HG03460 (cell line): ENCODE results near the gene CNDP2.

Experiments used
- ATAC-seq: cut with Tn5 transposase; IDR thresholded peaks from one replicate; pipeline ENCODE4 v1.9.1; 2021; ENCODE audit not compliant: unreplicated experiment

The CNDP2 gene

DNA sequence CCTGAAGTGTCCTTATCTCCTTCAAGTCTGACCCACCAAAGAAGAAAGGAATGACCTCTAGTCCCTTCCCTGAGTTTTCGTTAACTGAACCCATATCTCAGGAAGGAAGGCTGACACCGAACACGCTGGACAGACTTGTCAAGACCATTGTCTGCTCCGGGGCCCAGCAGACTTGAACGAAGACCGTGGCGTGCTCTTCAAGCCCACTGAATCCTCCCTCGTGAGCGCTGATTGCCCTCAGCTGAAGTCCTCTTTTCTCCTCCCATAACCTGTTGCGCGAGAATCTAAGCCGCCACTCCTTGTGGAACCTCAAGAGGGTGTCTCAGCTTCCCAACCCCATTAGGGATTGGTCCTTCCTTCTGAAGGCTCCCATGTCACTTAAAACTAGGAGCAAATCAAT is 37.5 kb downstream of the CNDP2 start:
- no peak for ATAC-seq

- ATAC-seq, result no peak
These were observed 38.2 kb downstream of the CNDP2 start, which contains the start of gene CNDP1 for GRCh38 chr18:74534150-74534969. Gene CNDP1, plus strand, starts transcription at chr18:74534500. Its CDS starts 168 bp downstream, at chr18:74534668.

- no peak for ATAC-seq
These were observed 39.0 kb downstream of the CNDP2 start for GRCh38 chr18:74534981-74535649.

DNA sequence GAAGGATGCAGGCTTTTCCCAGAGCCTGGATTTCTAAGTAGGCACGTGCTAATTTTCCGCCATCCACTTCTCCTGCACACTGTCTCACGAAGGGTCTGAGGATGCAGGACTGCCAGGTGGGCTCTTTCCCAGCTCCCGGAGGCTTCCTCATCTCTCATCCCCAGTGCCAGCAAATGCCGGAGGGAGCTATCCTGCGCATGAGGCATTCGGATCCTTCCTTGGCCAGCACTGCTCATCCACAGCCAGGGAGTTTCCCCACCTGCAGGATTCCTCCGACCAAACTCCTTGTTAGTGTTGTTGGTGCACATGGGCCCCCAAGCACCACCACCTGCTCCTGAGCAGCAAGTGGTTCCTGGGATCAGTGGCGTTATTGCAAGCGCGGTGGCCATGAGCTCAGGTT is 43.1 kb downstream of the CNDP2 start:
- no peak for ATAC-seq

DNA sequence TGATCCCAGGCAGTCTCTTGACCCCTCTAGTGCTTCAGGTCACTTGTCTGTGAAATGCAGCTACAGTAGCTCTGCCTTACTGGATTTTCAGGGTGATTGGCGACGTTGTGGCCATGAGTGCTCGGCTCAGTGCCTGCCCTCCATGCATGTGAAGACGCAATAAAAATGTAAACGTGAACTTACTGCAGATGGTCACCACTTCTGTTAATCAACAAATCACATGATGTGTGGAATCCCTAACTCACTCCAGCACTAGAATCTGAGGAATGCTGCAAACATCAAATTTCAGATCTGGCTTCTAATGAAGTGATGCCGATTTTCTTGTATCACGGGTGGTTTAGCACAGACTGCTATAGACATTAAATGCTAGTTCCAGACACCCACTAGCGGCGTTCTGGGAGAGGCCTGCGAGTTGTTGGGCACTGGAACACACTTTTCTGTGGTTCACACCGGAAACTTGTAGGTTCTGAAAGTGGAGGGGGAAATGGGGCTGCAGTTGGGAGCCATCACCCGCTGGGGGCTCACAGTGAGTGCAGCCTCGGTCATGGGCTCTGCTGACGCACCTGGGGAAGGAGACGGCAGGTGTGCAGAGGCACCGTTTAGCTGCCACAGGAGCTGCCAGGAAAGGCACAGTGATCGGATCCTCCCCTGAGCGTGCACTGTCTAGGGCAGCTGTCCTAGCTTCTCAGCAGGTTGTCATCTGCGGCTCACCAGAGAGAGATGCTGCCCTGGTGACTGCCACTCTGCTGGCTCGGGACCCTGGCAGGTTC is 44.7 kb downstream of the CNDP2 start:
- ATAC-seq, result no peak

DNA sequence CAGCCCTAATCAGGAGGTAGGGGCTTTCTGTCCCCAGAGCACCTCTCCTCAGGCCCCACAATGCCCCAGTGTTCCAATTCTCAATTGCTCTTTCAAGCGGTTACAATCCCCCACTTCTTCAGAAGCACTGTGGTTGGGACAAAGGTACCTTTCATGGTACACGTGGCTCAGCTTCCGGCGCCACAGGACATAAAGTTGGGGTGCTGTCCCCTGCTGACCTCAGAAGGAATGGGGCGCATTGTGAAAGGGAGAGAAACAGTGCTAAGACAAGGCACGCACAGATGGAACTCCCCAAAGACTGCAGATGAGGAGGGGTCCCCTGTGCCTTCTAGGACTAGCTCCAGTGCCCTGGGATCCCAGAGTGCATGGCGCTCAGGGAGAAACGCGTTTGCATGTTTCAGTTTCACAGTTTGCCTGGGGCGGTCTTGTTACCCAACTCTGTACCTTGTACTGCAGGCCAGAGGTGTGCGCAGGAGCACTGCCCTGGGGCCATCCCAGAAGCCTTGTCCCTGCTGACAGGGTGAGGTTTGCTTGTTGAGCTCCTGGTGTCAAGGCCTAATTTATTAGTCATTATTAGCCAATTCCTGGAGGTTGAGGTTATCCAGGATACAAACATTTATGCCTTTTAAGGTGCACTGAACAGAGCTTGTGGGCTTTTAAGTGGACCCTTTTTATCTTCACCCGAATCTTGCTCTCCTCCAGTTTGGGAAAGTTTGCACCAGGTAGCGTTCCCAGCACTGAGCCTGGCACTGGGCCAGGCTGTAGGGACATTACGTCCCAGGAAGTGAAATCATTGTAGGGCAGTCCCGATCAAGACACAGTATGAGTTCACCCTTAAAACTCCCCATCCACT is 45.8 kb downstream of the CNDP2 start:
- no peak for ATAC-seq

- ATAC-seq, result no peak
These were observed 48.7 kb downstream of the CNDP2 start for GRCh38 chr18:74544898-74545297.

- no peak for ATAC-seq
These were observed 49.8 kb downstream of the CNDP2 start for GRCh38 chr18:74546007-74546406.

DNA sequence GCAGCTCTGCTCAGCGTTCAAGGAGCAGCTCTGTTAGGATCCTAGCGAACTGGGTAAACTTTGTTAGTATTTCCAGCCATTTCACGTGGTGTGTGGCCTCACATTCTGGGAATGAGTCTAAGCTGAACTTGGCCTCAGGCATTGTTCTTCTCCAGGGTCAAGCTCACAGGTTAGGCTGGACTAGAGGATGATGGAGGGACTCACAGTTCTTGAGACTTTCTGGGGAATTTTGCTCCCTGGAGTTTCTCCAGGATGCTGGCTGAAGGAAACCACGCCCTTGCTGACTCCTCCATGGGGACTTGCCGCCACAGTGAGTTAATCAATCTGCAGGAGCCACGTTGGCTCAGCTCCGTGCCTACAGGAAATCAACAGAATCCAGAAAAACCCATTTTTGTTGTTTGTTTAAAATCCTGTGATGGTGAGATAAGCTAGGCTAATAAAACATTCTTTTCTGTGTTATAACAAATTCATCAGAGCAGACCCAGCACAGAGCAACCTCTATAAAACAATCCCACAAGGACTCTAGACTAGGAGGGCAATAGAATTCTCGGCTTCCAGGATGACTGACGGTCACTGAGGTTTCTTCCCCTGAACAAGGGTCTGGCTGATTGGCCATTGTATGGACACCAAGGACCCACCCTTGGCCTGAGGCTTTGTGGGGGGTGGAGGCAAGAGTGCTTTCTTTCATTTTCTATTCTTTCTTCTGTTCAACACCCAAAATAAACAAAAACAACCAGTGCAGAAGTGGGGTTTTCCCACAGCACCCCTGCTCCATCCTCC is 50.8 kb downstream of the CNDP2 start:
- ATAC-seq, result no peak

- ATAC-seq, result no peak
These were observed 51.7 kb downstream of the CNDP2 start for GRCh38 chr18:74547860-74548259.

DNA sequence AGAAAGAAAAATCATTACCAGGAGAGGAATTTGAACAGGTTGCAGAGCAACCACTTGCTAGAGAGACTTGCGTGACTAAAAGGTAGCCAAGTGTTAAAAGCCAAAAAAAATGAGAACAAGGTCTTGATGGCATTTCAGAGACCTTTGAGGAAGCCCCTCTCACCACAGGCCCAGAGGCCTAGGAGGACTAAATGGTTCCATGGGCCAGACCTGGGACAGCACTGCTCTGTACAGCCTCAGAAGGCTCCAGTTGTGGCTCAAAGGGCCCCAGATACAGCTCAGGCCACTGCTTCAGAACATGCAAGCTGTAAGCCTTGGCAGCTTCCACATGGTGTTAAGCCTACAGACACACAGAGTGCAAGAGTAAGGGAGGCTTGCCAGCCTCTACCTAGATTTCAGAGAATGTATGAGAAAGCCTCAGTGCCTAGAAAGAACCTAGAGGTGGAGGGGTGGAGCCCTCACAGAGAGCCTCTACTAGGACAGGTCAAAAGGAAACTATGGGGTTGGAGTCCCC is 53.5 kb downstream of the CNDP2 start:
- no peak for ATAC-seq

DNA sequence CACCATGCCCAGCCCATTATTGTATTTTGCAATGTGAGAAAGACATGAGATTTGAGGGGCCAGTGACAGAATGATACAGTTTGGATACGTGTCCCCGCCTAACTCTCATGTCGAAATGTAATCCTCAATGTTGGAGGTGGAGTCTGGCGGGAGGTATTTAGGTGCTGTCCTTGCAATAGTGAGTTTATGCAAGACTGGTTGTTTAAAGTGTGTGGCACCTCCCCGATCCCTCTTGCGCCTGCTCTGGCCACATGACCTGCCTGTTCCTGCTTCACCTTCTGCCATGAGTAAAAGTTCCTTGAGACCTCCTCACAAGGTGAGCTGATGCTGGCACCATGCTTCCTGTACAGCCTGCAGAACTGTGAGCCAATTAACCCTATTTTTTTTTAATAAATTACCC is 54.7 kb downstream of the CNDP2 start:
- no peak for ATAC-seq

DNA sequence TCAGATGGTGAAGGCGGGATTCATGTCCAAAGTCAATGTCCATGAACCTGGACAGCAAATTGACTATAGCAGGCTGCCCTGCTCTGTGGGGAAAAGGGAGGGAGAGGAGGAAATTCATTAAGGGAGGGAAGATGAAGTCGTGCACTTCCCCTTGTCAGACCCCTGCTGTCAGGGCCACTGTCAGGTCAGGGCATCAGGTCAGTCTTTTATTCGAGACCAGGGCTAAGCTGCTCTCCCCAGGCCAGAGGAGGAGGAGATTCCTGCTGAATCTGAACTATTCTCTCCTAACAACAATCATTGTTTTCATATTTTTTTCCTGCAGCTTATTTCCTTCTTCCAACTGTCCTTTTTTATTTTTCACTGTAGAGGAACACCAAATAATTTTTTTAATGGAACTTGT is 55.3 kb downstream of the CNDP2 start:
- ATAC-seq, result no peak

GRCh38 chr18:74551936-74552555 is 55.9 kb downstream of the CNDP2 start:
- peak; percentile 99 for ATAC-seq

DNA sequence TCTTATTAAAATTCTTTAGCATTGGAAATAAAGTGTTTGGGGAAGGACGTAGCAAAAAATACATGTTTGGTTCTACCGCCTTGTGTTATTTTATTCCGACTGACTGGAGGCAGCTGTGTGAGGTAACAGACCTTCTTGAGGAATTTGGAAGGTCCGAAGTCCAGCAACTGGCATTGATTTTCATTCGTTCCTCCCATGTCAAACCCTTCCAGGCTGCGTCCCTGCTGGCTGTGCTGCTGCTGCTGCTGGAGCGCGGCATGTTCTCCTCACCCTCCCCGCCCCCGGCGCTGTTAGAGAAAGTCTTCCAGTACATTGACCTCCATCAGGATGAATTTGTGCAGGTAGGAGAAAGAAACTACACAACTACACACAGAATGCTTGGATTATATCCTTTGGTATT is 60.0 kb downstream of the CNDP2 start:
- ATAC-seq, result no peak

DNA sequence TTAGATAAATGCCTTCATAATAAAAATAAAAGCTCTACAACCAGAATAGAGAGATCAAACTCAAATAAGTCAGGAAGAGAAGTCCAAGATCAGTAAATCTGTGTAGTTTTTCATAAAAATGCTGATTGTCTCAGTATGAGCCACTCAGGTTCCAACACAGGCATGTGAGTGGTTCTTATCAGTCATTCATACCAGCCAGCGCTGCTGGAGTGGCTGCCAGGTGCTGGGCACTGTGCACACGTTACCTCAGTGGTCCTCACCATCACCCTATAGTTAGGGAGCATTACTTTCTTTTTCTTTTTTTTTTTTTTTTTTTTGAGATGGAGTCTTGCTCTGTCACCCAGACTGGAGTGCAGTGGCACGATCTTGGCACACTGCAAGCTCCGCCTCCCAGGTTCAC is 61.9 kb downstream of the CNDP2 start:
- ATAC-seq, result no peak

- ATAC-seq, result no peak
These were observed 66.1 kb downstream of the CNDP2 start for GRCh38 chr18:74562131-74562730.

DNA sequence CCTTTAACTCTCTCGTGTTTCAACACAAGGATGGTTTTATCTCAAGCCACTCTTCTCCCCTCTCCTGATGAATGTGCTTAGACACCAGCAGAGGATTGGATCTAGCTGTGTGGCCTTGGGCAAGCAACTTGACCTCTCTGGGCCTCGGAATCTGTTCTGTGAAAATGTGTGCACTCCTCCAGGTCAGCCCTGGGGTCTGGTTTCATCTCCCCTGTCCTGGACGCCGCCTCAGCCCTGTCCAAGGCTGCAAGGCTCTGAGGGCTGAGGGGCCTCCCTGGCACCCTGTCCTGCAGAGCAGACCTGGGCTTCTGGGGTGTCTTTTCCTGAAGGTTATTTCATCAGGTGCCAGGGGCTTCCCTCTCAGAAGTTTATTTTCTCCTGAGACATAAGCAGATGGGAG is 66.6 kb downstream of the CNDP2 start:
- no peak for ATAC-seq

- ATAC-seq, result no peak
These were observed 67.8 kb downstream of the CNDP2 start for GRCh38 chr18:74563999-74564398.
